ENCODE measurements around the gene PCDHA4.
"Not testable (repeated sequence)": the region's sequence is repeated elsewhere in the genome, so short reads cannot be mapped to it uniquely, and the experiment has no call there.

The PCDHA4 gene

GRCh38 chr5:140806834-140807775, at the start of gene PCDHA4:
Gene PCDHA4 (plus strand): TSS chr5:140807068.
- DNase-seq, result no peak

DNA sequence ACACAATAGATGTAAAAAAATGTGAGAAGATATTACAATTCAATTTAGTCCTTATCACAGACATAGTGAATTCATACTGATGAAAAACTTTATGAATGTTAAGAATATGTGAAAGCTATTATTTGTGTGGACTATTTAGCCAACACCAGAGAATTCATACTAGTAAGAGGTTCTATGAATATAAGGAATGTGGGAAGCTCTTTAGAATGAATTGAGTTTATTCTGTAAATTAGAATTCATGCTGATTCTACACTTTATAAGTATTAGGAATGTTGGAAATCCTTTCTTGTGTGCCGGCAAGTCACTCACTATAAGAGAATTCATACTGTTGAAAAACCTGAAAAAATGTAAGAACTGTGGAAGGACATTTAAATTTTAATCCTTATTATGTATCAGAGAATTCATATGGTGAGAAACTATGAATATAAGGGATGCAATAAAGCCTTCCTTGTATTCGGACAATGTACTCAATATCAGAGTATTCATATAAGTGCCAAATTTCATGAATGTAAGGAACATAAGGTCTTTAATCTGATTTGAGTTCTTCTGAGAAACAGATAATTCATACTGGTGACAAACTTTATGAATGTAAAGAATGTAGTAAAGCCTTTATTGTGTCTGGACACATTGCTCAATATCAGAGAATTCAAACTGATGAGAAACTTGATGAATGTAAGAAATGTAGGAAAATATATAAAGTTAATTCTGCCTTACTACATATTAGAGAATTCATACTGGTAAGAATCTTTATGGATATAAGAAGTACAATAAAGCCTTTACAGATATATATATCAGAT, 42.5 kb upstream of the PCDHA4 start:
- DNase-seq, result no peak

DNA sequence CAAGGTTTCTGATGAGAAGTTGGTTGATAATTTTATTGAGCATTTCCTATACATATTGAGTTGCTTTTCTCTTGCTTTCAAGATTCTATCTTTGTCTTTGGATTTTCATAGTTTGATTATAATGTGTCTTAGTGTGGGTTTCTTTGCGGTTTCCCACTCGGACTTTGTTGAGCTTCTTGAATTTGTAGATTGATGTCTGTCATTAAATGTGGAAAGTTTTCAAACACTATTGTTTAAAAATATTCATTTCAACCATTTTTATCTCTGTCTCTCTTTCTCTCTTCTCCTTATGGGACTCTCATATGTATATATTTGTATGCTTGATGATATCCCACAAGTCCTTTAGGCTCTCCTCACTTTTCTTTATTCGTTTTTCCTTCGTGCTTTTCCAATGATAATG, 39.4 kb upstream of the PCDHA4 start:
- DNase-seq, result no peak

DNA sequence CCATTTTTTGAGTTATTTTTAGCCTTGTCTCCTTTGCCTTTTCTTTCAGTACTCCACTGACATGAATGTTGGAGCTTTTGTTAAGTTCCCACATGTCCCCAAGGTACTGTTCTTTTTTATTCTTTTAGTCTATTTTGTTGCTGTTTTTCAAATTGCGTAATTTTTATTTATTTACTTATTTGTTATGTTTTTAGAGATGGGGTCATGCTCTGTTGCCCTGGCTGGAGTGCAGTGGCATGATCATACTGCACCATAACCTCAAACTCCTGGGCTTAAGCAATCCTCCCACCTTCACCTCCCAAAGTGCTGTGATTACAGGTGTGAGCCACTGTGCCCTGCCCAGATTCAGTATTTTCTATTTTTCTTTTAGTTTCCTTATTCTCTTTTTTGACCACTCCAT, 26.4 kb upstream of the PCDHA4 start:
- DNase-seq, result no peak

- no peak for DNase-seq
Observed at GRCh38 chr5:140785905-140786686, 20.8 kb upstream of the PCDHA4 start, which contains the start of gene PCDHA1. Gene PCDHA1 (plus strand): TSS chr5:140786140.

GRCh38 chr5:140787422-140787821, 19.4 kb upstream of the PCDHA4 start:
- DNase-seq, result not testable (repeated sequence)

DNA sequence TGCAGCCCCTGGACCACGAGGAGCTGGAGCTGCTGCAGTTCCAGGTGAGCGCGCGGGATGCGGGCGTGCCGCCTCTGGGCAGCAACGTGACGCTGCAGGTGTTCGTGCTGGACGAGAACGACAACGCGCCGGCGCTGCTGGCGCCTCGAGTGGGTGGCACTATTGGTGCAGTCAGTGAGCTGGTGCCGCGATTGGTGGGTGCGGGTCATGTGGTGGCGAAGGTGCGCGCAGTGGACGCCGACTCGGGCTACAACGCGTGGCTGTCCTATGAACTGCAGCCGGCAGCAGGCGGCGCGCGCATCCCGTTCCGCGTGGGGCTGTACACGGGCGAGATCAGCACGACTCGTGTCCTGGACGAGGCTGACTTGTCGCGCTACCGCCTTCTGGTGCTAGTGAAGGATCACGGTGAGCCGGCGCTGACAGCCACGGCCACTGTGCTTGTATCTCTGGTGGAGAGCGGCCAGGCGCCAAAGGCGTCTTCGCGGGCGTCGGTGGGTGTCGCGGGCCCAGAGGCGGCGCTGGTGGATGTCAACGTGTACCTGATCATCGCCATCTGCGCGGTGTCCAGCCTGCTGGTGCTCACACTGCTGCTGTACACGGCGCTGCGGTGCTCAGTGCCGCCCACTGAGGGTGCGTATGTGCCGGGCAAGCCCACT, 18.9 kb upstream of the PCDHA4 start:
- not testable (repeated sequence) for DNase-seq

GRCh38 chr5:140791089-140791488, 15.8 kb upstream of the PCDHA4 start:
- DNase-seq, result no peak

DNA sequence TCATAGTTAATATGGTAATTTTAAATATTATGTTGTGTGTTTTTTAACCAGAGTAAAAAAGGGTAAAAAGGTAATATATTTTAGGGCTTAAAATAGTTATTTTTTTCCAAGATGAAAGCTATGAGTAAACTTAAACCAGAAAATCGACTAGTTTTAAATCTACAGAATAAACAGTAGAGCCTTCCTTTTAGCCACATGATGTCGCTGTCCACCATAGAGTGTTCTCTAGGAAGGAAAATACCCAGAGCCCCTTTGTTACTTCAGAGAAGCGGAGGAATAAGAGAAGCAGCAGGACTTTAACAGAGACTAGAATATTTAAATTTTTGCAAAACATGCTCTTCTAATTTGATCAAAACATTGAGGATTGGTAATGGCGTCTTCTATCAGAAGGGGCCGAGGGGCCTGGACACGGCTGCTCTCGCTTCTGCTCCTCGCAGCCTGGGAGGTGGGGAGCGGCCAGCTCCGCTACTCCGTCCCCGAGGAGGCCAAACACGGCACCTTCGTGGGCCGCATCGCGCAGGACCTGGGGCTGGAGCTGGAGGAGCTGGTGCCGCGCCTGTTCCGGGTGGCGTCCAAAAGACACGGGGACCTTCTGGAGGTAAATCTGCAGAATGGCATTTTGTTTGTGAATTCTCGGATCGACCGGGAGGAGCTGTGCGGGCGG, 12.1 kb upstream of the PCDHA4 start, which contains the start of gene PCDHA2:
Gene PCDHA2 (plus strand): TSS at position 258 of the 664 bp plus-strand sequence.
- no peak for DNase-seq

DNA sequence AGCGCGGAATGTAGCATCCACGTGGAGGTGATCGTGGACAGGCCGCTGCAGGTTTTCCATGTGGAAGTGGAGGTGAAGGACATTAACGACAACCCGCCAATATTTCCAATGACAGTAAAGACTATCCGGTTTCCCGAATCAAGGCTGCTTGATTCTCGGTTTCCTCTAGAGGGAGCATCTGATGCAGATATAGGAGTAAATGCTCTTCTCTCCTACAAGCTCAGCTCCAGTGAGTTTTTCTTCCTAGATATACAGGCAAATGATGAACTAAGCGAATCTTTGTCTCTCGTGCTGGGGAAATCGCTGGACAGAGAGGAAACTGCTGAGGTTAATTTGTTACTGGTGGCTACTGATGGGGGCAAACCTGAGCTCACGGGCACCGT, 11.6 kb upstream of the PCDHA4 start:
- no peak for DNase-seq

- DNase-seq, result not testable (repeated sequence)
Observed at GRCh38 chr5:140796072-140796717, 10.7 kb upstream of the PCDHA4 start.

DNA sequence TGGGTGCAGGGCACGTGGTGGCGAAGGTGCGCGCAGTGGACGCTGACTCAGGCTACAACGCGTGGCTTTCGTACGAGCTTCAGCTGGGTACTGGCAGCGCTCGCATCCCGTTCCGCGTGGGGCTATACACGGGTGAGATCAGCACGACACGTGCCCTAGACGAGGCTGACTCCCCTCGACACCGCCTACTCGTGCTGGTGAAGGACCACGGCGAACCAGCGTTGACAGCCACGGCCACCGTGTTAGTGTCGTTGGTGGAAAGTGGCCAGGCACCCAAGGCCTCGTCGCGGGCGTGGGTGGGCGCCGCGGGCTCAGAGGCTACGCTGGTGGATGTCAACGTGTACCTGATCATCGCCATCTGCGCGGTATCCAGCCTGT, 10.2 kb upstream of the PCDHA4 start:
- no peak for DNase-seq

DNA sequence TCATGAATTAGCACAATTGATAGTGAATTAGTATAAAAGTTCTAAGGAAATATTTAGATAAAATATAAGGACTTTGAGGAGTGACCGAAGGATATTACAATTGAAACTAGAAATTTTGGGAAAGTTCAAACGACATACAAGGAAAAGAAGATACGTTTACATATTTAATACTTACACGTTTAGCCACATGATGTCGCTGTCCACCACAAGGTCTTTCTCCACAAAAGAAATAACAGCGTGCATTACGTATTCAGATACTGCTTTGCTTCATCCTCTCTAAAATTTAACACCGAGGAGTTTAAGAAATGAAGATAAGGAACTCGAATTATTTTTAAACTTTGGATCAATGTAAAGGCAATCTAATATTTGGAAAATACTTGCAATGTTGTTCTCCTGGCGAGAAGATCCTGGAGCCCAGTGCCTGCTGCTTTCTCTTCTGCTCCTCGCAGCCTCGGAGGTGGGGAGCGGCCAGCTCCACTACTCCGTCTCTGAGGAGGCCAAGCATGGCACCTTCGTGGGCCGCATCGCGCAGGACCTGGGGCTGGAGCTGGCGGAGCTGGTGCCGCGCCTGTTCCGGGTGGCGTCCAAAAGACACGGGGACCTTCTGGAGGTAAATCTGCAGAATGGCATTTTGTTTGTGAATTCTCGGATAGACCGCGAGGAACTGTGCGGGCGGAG, 5.9 kb upstream of the PCDHA4 start, which contains the start of gene PCDHA3:
Gene PCDHA3 (plus strand): TSS at position 242 of the 678 bp plus-strand sequence.
- DNase-seq, result peak; percentile 56

GRCh38 chr5:140801494-140801841, 5.4 kb upstream of the PCDHA4 start:
- DNase-seq, result peak; percentile 49

DNA sequence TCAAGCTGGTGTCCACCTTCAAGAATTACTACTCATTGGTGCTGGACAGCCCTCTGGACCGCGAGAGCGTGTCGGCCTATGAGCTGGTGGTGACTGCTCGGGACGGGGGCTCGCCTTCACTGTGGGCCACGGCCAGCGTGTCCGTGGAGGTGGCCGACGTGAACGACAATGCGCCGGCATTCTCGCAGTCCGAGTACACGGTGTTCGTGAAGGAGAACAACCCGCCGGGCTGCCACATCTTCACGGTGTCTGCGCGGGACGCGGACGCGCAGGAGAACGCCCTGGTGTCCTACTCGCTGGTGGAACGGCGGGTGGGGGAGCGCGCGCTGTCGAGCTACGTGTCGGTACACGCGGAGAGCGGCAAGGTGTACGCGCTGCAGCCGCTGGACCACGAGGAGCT, 4.5 kb upstream of the PCDHA4 start:
- DNase-seq, result not testable (repeated sequence)

GRCh38 chr5:140802781-140803271, 4.0 kb upstream of the PCDHA4 start:
- no peak for DNase-seq

DNA sequence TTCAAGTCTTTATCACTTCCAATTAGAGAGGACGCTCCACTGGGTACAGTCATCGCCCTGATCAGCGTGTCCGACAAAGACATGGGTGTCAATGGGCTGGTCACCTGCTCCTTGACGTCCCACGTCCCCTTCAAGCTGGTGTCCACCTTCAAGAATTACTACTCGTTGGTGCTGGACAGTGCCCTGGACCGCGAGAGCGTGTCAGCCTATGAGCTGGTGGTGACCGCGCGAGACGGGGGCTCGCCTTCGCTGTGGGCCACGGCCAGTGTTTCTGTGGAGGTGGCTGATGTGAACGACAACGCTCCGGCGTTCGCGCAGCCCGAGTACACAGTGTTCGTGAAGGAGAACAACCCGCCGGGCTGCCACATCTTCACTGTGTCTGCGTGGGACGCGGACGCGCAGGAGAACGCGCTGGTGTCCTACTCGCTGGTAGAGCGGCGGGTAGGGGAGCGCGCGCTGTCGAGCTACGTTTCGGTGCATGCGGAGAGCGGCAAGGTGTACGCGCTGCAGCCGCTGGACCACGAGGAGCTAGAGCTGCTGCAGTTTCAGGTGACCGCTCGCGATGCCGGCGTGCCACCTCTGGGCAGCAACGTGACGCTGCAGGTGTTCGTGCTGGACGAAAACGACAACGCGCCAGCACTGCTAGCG, 1.5 kb downstream of the PCDHA4 start:
- DNase-seq, result not testable (repeated sequence)

DNA sequence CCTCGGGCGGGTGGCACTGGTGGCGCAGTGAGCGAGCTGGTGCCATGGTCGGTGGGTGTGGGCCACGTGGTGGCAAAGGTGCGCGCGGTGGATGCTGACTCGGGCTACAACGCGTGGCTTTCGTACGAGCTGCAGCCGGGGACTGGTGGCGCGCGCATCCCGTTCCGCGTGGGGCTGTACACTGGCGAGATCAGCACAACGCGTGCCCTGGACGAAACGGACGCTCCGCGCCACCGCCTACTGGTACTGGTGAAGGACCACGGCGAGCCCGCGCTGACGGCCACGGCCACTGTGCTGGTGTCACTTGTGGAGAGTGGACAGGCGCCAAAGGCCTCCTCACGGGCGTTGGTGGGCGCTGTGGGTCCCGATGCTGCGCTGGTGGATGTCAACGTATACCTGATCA, 2.0 kb downstream of the PCDHA4 start:
- no peak for DNase-seq

GRCh38 chr5:140821375-140822280, 14.8 kb downstream of the PCDHA4 start, which contains the start of gene PCDHA5:
Gene PCDHA5 (plus strand): TSS chr5:140821613.
- DNase-seq, result no peak

Data from NCI-H1105 (cell line).